Kidney epithelial cell (primary cell): ENCODE data around the gene SRRM4. TPM values are rescaled to one million over a fixed set of nuclear protein-coding genes. Genes with fewer than 3 reads are reported as not detected.

Experiments
- DNase-seq: peaks from one replicate; pipeline ENCODE4 v3.0.0-alpha.2; 2010; ENCODE audit warnings: low read depth
- H3K27me3 ChIP-seq: 2 replicates; pipeline ENCODE4 v1.6.0; 2011; ENCODE audit warnings: low read length; ENCODE audit not compliant: control insufficient read depth, insufficient read depth
- H3K36me3 ChIP-seq: 2 replicates; pipeline ENCODE4 v1.5.1; 2011; ENCODE audit warnings: low read length; ENCODE audit not compliant: control insufficient read depth, insufficient read depth
- H3K4me3 ChIP-seq: 2 replicates; pipeline ENCODE4 v1.5.1; 2011; ENCODE audit warnings: low read depth, mild to moderate bottlenecking, control low read depth, low read length
- CTCF ChIP-seq: IDR thresholded peaks from 2 replicates; pipeline ENCODE4 v1.5.1; 2011; ENCODE audit warnings: mild to moderate bottlenecking, moderate library complexity, low read length, control low read depth, inconsistent platforms; ENCODE audit not compliant: insufficient read depth, poor library complexity, severe bottlenecking
- total RNA-seq: library from RNA; depleted of rRNA; stranded (reverse); fragments of >200 nt; gene quantifications from 2 replicates; pipeline ENCODE4 v1.2.3, GENCODE V29; 2015

SRRM4 gene
- total RNA-seq, 1 donor from 2014 or later, result 0.42 TPM

GRCh38 chr12:119183942-119184695 lies 202.8 kb downstream of the SRRM4 start:
- Histone ChIP-seq H3K27me3 (no peaks in the 10 kb centered on the region), H3K4me3 (no peak overlapping the region), H3K36me3 (no peaks in the 10 kb centered on the region)
- no peak for TF ChIP-seq CTCF
- no peak for DNase-seq

GRCh38 chr12:119195256-119195655 lies 213.9 kb downstream of the SRRM4 start:
- H3K4me3 ChIP-seq, result no peak overlapping the region
- H3K36me3 ChIP-seq, result no peaks in the 10 kb centered on the region
- H3K27me3 ChIP-seq, result no peaks in the 10 kb centered on the region
- no peak for DNase-seq
- TF ChIP-seq CTCF, result no peak

DNA sequence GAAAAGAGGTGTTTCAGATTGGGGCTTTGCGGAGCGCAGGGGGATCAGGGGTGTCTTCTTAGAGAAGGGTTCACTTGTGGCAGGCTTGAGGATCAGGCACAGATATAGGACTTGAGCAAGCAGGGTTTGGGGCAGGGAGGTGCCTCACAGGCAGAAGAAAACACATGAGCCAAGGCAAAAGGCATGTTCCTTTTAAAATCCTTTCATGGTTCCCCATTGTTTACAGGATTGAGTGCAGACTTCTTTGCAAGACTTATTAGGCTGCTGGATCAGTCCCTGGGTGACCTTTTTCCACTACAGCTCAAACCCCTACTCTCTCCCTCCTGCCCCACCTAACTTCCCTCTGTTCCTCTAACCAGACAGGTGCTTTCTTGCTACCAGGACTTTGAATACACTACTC lies 217.1 kb downstream of the SRRM4 start:
- no peak for TF ChIP-seq CTCF
- DNase-seq, result no peak
- Histone ChIP-seq H3K36me3 (no peaks in the 10 kb centered on the region), H3K27me3 (no peaks in the 10 kb centered on the region), H3K4me3 (no peak overlapping the region)

DNA sequence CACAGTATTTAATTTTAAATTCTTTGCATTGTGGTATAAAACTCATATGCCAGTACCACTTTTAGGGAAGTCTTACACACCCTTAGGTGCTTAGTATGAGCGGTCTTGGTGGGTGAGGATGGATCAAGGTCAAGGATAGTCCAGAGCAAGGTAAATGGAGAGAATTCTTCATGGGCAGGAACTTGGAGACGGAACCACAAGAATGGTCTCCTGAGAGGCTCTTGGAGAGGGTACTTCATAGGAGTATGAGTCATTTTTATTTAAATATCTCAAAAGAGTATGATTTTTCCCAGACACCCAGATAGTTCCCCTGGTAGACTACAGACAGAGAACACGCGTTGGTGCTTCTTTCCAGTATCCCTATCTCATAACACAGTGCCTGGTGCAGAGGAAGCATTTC lies 219.3 kb downstream of the SRRM4 start:
- Histone ChIP-seq H3K36me3 (no peaks in the 10 kb centered on the region), H3K4me3 (no peak overlapping the region), H3K27me3 (no peaks in the 10 kb centered on the region)
- TF ChIP-seq CTCF, result no peak
- no peak for DNase-seq

- no peaks in the 10 kb centered on the region for H3K36me3 ChIP-seq
- H3K4me3 ChIP-seq, result no peak overlapping the region
- no peaks in the 10 kb centered on the region for H3K27me3 ChIP-seq
- no peak for DNase-seq
- no peak for TF ChIP-seq CTCF
These were observed 220.6 kb downstream of the SRRM4 start for GRCh38 chr12:119201789-119202543.
